ENCODE data around the gene ARHGAP19.

Gene ARHGAP19

DNA sequence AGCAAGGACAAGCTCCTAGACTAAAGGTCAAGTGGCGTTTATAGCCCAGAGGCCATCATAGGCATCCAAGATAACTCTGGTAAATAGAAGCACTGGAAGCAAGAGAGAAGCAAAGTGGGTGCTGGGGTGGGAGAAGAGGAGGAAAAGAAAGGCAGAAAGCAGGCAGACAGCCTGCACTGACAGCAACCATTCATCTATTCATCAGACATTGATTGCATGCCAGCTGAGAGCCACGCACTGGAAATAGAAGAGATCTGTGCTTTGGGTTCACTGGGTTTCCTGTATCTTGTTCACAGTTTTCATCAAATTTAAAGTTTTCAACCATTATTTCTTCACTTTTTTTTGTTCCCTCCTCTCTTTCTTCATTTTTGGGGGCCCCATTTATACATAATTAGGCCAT, 102.0 kb downstream of the ARHGAP19 start:
- DNase-seq, result no peak

DNA sequence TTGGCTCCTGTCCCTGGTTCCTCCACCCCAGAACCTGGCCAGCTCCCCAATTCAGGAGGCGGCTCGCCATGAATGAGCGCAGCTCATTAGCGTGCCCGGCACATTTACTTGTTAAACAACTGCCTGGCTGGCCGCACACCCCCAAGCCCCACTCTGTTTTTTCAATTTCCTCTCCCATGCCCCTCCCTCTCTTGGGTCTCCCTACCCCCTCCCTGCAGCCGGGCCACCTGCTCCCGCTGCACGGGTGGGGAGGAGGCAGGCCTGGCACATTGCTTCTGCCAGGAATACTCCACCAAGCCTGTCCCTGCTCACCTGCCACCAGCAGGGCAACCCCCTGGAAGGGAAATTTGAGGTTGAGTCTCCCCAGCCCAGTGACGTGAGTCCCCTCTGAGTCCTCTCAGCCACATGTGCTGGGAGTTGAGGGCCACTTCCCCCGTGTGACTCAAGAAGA, 104.2 kb downstream of the ARHGAP19 start:
- no peak for DNase-seq

DNA sequence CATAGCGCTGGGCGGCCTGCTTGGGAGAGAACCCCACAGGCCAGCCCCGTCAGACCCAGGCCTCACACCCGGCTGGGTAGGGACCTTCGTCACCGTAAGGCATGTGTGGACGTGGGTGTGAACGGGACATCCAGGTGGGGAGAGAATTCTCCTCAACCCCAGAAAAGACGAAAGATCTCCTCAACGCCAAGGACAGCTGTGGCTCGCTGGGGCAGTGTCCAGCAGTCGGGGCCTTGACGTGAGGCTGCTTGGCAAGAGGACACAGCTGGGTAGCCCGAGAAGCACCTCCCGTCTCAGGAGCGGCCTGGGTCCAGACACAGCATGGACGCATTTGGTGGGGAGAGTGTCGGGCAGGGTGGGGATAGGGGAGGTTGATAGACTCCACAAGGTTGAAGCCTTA, 105.5 kb downstream of the ARHGAP19 start:
- no peak for DNase-seq

DNA sequence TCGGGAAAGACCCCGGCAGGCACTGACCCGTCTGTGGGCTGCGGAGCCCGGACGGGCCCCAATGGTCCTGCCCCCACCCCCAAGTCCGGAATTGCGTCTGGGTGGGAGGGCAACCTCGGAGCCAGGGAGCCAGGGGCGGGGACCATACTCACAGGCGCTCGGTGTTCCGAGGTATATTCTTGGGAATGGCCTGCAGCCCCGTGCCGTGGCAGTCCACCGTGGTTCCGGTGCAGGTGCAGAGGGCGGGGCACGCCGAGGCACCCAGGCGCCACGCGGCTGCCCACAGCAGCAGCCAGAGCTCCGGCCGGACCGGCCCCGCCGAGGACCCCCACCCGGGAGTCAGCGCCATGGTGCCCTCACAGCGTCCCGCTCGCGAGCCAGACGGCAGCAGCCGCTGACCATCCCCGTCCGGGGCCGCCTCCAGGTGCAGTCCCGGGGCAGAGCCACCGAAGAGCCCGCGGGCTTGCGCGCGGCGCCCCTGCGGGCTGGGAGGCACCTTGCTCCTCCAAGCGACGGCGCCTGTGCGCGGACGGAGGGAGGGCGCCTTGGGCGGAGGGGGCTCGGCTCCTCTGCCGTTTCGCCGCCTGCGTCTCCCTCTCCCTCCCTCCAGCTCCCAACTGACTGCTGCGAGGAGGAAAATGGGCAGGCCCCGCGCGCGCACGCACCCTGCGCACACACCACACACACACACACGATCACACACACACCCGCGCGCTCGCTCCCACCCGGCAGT, 106.9 kb downstream of the ARHGAP19 start, which contains the start of gene SLIT1:
TSS of gene SLIT1 (minus strand) at position 634 of the 733 bp plus-strand sequence. CDS start at position 349, 285 bp downstream.
- no peak for DNase-seq

DNA sequence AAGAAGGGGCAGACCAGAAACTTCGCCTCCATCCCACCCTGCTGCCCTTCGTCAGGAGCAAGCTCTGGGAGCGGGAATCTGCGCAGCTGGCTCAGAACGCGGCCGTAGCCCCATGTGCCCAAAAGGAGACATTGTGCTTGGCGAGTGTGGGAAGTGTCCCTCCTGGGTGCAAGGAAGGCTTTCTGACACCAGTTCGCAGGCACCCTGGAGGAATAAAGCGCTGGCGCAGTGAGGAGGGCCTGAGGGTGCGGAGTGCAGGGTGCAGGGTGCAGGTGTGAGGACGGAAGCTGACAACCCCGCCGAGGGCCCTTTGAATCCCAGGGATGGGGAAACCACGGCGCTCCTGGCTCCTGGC, 107.5 kb downstream of the ARHGAP19 start:
- DNase-seq, result no peak

DNA sequence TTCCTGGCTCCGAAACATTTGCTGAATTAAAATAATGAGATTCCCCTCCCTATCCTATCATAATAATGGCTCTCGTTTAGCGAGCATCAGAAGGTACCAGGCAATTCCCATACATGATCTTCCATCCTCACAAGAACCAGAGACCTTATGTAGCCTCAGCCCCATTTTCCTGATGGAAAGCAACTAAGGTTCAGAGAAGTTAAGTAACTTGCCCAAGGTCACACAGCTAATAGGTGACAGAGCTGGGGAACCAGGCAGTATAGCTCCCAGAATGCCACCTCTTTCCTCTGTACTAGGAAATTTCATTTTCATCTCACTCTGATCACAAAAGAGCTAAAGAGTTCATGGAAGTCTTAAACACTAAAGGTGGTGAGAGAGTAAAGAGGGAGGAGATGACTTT, 109.1 kb downstream of the ARHGAP19 start:
- no peak for DNase-seq

DNA sequence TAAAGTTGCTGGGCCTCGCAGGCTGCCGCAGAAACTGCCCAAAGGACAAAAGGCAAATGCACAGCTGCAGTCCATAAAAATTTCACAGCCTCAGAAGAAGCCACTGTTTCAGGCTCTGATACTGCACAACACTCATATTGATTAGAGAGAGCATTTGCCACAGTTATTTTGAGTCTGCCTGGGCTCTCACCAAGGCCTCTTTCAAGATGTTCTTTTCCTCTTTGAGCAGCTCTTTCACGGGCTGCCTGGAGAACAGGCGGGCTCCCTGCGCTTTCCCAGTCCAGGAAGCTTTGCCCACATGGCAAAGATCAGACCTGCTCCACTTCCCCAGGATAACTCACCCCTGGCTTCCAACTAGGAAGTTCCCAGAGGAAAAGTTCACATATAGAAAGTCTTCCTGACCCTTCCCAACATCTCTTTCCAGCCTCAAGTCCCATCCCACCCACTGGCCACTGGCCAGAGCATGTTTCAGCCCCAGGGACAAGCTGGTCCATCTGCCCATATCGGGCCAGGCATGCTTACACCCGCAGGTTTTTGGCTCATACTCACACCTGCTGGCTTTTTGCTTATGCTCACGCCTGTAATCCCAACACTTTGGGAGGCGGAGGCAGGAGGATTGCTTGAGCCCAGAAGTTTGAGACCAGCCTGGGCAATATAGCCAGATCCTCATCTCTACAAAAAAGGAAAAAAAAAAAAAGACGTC, 110.0 kb downstream of the ARHGAP19 start:
- DNase-seq, result no peak

DNA sequence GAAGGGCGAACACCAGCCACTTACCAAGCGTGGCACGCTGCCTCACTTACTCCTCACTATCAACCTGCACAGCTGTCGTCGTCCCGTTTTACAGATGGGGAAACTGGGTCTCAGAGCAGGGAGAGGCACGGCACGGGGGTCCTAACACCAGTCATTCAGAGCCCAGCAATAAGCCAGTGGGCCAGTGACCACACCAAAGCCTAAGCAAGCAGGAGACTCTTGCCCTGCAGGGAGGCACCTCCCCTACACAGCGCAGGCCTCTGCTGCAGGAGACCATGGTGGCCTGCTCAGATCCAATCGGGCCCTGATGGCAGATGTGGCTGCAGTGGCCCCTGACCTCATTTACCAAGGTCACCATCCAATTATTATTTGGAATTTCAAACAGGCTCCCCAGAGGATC, 111.5 kb downstream of the ARHGAP19 start:
- DNase-seq, result no peak

DNA sequence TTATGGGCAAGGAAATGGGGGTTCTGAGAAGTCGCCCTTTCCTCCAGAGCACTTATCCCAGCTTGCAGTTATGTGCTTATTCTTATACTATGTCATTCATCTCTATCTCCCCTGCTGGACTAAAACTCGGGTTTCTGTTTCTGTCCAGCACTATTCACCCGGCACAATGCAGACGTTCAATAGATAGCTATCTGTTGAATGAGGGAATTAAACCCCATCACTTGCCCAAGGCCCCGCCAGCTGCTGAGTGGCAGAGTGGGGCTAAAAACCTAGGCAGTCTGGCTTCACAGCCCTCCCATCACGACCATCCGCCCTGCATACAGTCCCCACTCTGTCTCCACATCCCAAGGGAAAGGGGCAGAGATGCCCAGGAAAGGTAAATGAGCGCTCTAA, 112.1 kb downstream of the ARHGAP19 start:
- no peak for DNase-seq

DNA sequence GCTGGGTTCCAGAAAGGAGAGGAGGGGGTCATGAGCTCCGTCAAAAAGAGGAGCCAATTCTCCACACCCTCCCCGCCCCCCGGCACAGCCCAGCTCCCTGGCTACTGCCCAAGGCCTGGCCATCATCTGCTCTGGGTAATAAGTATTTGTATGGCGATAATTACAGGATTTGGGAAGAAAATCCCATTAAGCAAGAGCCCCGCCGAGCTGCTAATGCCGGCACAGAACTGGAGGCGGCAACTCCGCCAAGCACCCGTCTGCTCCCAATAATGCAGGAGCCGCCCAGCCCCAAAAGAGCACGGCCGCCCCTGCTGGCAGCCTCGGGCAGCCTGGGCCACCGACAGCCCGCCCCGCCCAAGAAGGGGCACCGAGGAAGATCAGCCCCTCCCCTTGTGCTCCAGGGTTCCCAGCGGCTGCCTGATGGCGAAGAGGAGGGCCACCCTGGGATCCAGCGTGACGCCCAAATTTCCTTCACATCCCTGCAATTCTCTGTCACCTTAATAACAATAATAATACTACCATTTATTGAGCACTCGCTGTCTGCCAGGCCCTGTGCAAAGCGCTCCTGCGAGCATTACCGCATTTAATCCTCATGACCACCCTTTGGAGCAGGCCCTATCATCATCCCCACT, 112.6 kb downstream of the ARHGAP19 start:
- no peak for DNase-seq

DNA sequence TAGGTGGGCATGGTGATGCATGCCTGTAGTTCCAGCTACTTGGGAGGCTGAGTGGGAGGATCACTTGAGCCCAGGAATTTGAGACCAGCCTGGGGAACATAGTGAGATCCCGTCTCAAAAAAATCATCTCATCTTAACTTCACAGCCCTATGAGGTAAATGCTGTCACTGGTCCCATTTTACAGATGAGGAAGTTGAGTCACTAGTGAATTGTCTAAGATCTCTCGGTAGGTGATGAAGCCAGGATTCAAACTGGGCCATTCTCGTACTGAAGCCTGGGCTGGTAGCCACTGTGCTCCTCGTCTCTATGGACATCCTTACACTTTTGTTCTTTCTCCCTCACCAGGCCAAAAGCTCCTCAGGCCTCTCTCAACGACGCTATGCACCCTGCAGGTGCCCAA, 113.1 kb downstream of the ARHGAP19 start:
- no peak for DNase-seq

DNA sequence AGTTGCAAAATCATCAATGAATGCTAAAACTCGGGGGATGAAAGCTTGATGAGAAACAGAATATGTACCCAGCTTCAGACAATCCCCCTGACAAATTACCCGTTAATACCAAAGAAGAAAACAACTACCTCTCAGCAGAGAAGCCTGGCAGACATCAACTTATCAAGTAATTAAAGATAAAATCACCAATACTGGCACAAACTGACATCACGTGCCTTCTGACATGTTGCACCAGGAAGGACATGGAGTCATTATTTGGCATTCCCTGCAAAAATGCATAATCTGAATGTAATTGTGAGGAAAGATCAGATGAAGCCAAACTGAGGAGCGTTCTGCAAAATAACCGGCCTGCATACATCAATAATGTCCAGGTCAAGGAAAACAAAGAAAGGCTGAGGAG, 114.4 kb downstream of the ARHGAP19 start:
- no peak for DNase-seq

DNA sequence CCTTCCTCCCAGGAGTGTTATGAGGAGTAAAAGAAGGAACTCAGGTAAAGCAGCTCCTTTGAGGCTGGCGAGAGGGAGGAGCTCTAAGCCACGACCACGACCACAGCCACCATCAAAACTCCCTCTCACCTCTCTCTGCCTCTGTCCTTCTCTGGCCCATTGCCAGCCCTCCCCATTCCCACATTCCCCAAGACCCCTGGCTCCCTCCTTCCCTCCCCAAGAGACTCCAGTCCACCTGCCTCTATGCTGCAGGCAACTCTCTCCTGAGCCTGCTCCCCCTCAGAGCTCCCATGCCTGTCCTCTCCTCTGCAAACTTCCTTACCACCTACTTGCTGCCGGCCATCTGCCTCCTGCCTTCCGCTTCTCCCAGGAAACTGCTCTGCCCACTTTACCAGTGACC, 116.2 kb downstream of the ARHGAP19 start:
- DNase-seq, result no peak

DNA sequence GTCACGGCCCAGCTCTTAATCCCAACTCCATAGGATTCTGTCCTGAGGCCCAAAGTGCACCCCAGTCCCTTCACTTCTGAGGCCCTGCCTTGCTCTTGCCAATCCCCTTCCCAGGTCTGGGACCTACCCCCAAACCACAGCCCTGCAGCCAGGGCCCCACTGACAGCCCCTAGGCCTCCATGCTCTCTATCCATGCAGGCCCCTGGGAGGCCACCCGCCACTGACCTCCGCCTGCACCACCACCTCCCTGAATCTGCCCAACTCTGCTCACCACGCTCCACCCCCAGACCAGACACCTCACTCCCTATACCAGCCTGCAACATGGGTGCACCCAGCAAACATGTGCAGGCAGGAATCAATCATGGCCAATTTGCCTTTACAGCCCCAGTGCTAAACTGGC, 116.9 kb downstream of the ARHGAP19 start:
- DNase-seq, result no peak

DNA sequence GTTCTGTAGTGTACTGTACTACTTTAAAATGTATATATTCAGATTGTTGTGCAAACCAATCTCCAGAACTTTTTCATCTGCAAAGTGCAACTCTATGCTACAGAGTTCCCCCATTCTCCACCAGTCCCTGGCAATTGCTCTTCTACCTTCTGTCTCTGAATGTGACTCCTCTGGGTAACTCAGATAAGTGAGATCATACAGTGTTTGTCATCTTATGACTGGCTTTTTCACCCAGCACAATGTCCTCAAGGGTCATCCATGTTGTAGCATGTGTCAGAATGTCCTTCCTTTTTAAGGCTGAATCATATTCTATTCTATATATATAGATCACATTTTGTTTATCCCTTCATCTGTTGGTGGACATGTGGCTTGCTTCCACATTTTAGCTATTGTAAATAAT, 117.5 kb downstream of the ARHGAP19 start:
- no peak for DNase-seq

DNA sequence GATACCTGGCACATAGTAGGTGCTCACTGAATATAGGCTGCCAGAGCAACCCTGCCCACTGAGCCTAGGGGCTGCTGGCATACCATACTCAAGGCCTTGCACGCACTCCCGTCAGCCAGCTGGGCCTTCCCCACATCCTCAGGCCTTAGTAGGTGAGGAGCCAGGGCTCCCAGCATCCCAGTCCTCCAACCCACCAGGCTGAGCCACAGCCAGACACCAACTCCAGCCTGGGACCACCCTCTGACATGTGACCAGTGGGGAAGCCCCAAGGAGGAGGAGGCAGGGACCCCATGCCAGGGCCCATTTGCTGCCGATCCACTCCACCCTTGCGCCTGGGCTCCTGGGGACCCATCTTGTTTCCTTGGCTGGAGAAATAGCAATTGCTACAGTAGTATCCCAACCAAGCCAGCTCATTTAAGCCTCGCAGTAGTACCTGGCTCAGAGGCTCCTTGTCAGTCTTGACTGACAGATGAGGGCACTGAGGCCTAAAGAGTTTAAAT, 118.1 kb downstream of the ARHGAP19 start:
- DNase-seq, result no peak

DNA sequence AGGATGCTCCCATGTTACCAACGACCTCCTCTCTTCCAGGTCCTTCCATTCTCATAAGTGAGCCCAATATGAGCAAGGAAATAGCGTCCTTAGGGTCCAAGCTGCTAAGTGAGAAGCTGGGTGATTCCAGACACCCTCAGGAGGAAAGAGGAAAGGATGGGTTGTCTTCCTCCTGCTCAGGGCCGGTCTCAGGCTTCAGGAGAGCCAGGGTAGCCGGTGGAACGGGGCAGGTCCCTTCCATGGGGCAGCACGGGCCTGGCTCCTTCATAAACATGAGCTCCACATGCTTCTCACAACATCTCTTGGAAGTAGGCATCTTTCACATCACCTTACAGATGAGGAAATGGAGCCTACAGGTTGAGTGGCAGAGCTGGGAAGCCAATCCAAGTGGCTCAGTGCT, 119.4 kb downstream of the ARHGAP19 start:
- DNase-seq, result no peak

All from stimulated activated naive CD4-positive, alpha-beta T cell treated with Interleukin-2 at 50 U/mL for 16 hours (primary cell).